HL-60 (cell line): ENCODE results near the gene IFNE.

Experiments used
- DNase-seq, 2 experiments: peaks; one replicate each; pipeline ENCODE4 v3.0.0-alpha.2; 2010 to 2020; ENCODE audit warnings: low read depth in 1 of 2, low spot score in 1 of 2
- H3K27ac ChIP-seq: fragments of 250-450 bp; sonication (Bioruptor Pico); replicated peaks from 2 replicates; pipeline ENCODE4 v1.5.1; 2020; ENCODE audit warnings: mild to moderate bottlenecking, moderate library complexity
- H3K27me3 ChIP-seq: fragments of 250-450 bp; sonication (Bioruptor Pico); 2 replicates; pipeline ENCODE4 v1.5.1; 2021; ENCODE audit warnings: mild to moderate bottlenecking, moderate library complexity; ENCODE audit not compliant: insufficient read depth, poor library complexity, severe bottlenecking
- H3K4me3 ChIP-seq: replicated peaks from 2 replicates; pipeline ENCODE4 v1.5.1; 2011; ENCODE audit warnings: mild to moderate bottlenecking, control low read depth, low read length; ENCODE audit not compliant: insufficient read depth
- CTCF ChIP-seq: IDR thresholded peaks from one replicate; pipeline ENCODE4 v1.5.1; 2011; ENCODE audit warnings: low read length, control low read depth, inconsistent platforms; ENCODE audit not compliant: insufficient read depth
- GABPA ChIP-seq: IDR thresholded peaks from 2 replicates; pipeline ENCODE4 v1.6.1; 2012; ENCODE audit warnings: low read depth
- POLR2AphosphoS5 ChIP-seq: IDR thresholded peaks from 2 replicates; pipeline ENCODE4 v1.6.1; 2012; ENCODE audit warnings: low read depth
- REST ChIP-seq: IDR thresholded peaks from 2 replicates; pipeline ENCODE4 v1.6.1; 2012; ENCODE audit warnings: low read depth; ENCODE audit not compliant: insufficient replicate concordance
- SPI1 ChIP-seq: IDR thresholded peaks from 2 replicates; pipeline ENCODE4 v1.6.1; 2012; ENCODE audit warnings: low read depth, mild to moderate bottlenecking, borderline replicate concordance

IFNE gene

GRCh38 chr9:21525174-21525573, 43.1 kb upstream of the IFNE start:
- TF ChIP-seq CTCF (no peak), REST (no peak), GABPA (no peak), SPI1 (no peak), POLR2AphosphoS5 (no peak)

GRCh38 chr9:21524099-21524830, 42.2 kb upstream of the IFNE start:
- no peak overlapping the region for H3K4me3 ChIP-seq
- H3K27ac ChIP-seq, result no peak overlapping the region
- TF ChIP-seq SPI1 (no peak), CTCF (no peak)
- no peak for DNase-seq
- no peaks in the 10 kb centered on the region for H3K27me3 ChIP-seq

More at GRCh38 chr9:21525174-21525573, 43.1 kb upstream of the IFNE start:
- Histone ChIP-seq H3K27me3 (no peaks in the 10 kb centered on the region), H3K4me3 (no peak overlapping the region), H3K27ac (no peak overlapping the region)
- DNase-seq, result no peak

GRCh38 chr9:21523021-21524014, 41.2 kb upstream of the IFNE start:
- no peaks in the 10 kb centered on the region for H3K27me3 ChIP-seq
- no peak for DNase-seq
- no peak for TF ChIP-seq POLR2AphosphoS5
- TF ChIP-seq CTCF, result no peak
- no peak for TF ChIP-seq GABPA
- no peak for TF ChIP-seq SPI1
- no peak for TF ChIP-seq REST
- H3K27ac ChIP-seq, result no peak overlapping the region
- no peak overlapping the region for H3K4me3 ChIP-seq
